GM18858 (cell line): ENCODE measurements around the gene CD81.

ENCODE experiments used
- ATAC-seq: cut with Tn5 transposase; IDR thresholded peaks from one replicate; pipeline ENCODE4 v1.9.1; 2021; ENCODE audit not compliant: unreplicated experiment

The CD81 gene

GRCh38 chr11:2417856-2418692 lies 41.0 kb downstream of the CD81 start:
- ATAC-seq, result no peak

- no peak for ATAC-seq
Observed at GRCh38 chr11:2418693-2419360, 41.7 kb downstream of the CD81 start.

- no peak for ATAC-seq
Observed at GRCh38 chr11:2419638-2420501, 42.8 kb downstream of the CD81 start.

GRCh38 chr11:2420502-2421225 lies 43.6 kb downstream of the CD81 start:
- ATAC-seq, result no peak

- no peak for ATAC-seq
Observed at GRCh38 chr11:2421226-2421994, 44.3 kb downstream of the CD81 start.

- no peak for ATAC-seq
Observed at GRCh38 chr11:2421996-2422395, 44.9 kb downstream of the CD81 start.

- no peak for ATAC-seq
Observed at GRCh38 chr11:2422461-2423156, 45.5 kb downstream of the CD81 start.

- no peak for ATAC-seq
Observed at GRCh38 chr11:2423157-2424025, 46.3 kb downstream of the CD81 start.

GRCh38 chr11:2424811-2425495 lies 47.8 kb downstream of the CD81 start:
- no peak for ATAC-seq

- ATAC-seq, result no peak
Observed at GRCh38 chr11:2425506-2425905, 48.4 kb downstream of the CD81 start.

GRCh38 chr11:2426221-2426620 lies 49.1 kb downstream of the CD81 start:
- no peak for ATAC-seq

GRCh38 chr11:2426826-2427521 lies 49.9 kb downstream of the CD81 start:
- no peak for ATAC-seq

GRCh38 chr11:2427721-2428321 lies 50.7 kb downstream of the CD81 start:
- ATAC-seq, result no peak

- ATAC-seq, result no peak
Observed at GRCh38 chr11:2428322-2428795, 51.2 kb downstream of the CD81 start.

GRCh38 chr11:2431395-2431794 lies 54.3 kb downstream of the CD81 start:
- ATAC-seq, result no peak

- ATAC-seq, result no peak
Observed at GRCh38 chr11:2432171-2432621, 55.1 kb downstream of the CD81 start.

- ATAC-seq, result no peak
Observed at GRCh38 chr11:2432628-2433071, 55.5 kb downstream of the CD81 start.
